Measurements from ENCODE around the gene CTF1. TPM values are rescaled to one million over a fixed set of nuclear protein-coding genes. Genes with fewer than 3 reads are reported as not detected.
A peak's percentile ranks its signal among the peaks of the same experiment; 100 is the strongest.

CTF1 gene
- total RNA-seq, 6 donors from 2014 or later: 4.2 to 14.5 (median 7.1) TPM

DNA sequence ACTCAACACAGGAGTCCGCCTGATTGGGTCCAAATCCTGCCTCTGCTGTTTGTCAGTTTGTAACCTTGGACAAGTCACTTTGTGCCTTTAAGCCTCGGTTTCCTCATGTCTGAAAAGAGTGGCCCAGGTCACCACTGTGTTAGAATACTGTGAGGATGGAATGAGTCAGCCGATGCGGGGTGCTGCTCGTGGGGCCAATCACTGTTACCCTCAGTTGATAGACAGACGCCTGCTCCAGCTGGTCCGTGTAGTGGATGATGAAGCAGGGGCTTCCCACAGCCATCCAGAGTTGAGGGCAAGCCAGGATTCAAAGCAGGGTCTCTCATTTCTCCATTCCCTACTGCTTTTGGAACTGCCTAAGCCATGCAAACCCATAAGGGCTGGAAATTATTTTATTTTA lies 32.8 kb downstream of the CTF1 start:
- no peak for ATAC-seq (ENCODE audit: low FRiP score in 2 of 2)
- no peak for DNase-seq
- H3K27ac ChIP-seq: no peak overlapping the region
- TF ChIP-seq, protein P1, sequence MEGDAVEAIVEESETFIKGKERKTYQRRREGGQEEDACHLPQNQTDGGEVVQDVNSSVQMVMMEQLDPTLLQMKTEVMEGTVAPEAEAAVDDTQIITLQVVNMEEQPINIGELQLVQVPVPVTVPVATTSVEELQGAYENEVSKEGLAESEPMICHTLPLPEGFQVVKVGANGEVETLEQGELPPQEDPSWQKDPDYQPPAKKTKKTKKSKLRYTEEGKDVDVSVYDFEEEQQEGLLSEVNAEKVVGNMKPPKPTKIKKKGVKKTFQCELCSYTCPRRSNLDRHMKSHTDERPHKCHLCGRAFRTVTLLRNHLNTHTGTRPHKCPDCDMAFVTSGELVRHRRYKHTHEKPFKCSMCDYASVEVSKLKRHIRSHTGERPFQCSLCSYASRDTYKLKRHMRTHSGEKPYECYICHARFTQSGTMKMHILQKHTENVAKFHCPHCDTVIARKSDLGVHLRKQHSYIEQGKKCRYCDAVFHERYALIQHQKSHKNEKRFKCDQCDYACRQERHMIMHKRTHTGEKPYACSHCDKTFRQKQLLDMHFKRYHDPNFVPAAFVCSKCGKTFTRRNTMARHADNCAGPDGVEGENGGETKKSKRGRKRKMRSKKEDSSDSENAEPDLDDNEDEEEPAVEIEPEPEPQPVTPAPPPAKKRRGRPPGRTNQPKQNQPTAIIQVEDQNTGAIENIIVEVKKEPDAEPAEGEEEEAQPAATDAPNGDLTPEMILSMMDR (IDR thresholded peaks at IDR 0.05): no peak
- no peak for TF ChIP-seq POLR2AphosphoS5 (IDR thresholded peaks at IDR 0.05)
- no peak for TF ChIP-seq EP300 (IDR thresholded peaks at IDR 0.05)
- TF ChIP-seq POLR2A (IDR thresholded peaks at IDR 0.05): no peak
- H3K9me3 ChIP-seq: no peaks in the 10 kb centered on the region
- H3K4me1 ChIP-seq: peaks cover 6 to 16% (median 7%) of the 10 kb centered on the region in 4 donors
- no peak overlapping the region for H3K4me3 ChIP-seq
- H3K36me3 ChIP-seq: peaks cover 0 to 66% (median 28%) of the 10 kb centered on the region in 4 donors
- no peaks in the 10 kb centered on the region for H3K27me3 ChIP-seq
- 84 to 89% methylated on average over 7 of the region's 7 CpGs for WGBS, 2 donors

DNA sequence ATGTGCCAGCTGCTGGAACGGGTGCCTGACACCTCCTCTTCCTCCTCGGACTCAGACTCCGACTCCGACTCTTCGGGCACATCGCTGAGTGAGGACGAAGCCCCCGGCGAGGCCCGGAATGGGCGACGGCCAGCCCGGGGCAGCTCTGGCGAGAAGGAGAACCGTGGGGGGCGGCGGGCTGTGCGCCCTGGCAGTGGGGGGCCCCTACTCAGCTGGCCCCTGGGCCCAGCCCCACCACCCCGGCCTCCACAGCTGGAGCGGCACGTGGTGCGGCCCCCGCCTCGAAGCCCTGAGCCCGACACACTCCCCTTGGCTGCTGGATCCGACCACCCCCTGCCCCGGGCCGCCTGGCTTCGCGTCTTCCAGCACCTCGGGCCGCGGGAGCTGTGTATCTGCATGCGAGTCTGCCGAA lies 33.8 kb downstream of the CTF1 start:
- Histone ChIP-seq H3K36me3 (peaks cover 0 to 66% (median 28%) of the 10 kb centered on the region in 4 donors), H3K27me3 (no peaks in the 10 kb centered on the region), H3K9me3 (no peaks in the 10 kb centered on the region), H3K4me1 (peaks cover 0 to 6% (median 0%) of the 10 kb centered on the region in 4 donors), H3K4me3 (no peak overlapping the region), H3K27ac (no peak overlapping the region)
- ATAC-seq (ENCODE audit: low FRiP score in 2 of 2) (no peak), DNase-seq (peak in 1 of 2 donors; percentile 85)
- WGBS, 2 donors: 92 to 96% methylated on average over 17 to 27 of the region's 35 CpGs
- TF ChIP-seq POLR2AphosphoS5 (IDR thresholded peaks at IDR 0.05) (no peak), POLR2A (IDR thresholded peaks at IDR 0.05) (no peak), EP300 (IDR thresholded peaks at IDR 0.05) (no peak)
- TF ChIP-seq, protein P1 (IDR thresholded peaks at IDR 0.05): no peak

DNA sequence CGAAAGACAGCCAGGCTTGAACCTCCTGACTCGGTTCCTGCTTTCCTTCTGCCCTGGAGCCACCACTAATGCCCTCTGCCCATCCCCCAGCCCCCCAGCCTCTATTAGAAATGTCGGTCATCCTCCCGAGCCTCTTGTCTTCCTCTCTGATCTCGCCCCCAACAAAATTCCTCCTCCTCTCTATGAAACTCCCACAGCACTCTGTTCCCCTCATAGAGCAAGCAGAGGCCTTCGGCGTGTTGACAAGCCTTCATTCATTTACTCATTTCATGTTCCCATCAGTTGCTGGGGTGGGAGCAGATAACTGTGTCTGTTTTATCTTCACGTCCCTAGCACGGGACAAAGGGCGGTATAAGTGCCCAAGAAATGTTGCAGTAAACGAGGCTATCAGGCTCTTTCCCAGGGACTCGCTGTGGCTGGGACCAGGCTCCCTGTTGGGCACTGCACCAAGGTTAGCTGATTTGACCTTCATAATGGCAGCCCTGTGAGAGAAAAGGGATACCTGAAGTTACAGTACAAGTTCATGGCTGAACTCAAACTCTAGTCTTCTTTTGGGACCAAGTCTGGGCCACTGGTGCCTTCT lies 34.7 kb downstream of the CTF1 start:
- Histone ChIP-seq H3K4me1 (peaks cover 0 to 4% (median 0%) of the 10 kb centered on the region in 4 donors), H3K27me3 (no peaks in the 10 kb centered on the region), H3K4me3 (no peak overlapping the region), H3K9me3 (no peaks in the 10 kb centered on the region), H3K27ac (no peak overlapping the region), H3K36me3 (peaks cover 0 to 69% (median 31%) of the 10 kb centered on the region in 4 donors)
- 73 to 77% methylated on average over 11 to 12 of the region's 12 CpGs for WGBS, 2 donors
- ATAC-seq (ENCODE audit: low FRiP score in 2 of 2) (no peak), DNase-seq (no peak)
- TF ChIP-seq, protein P1 (IDR thresholded peaks at IDR 0.05): no peak
- TF ChIP-seq EP300 (IDR thresholded peaks at IDR 0.05) (no peak), POLR2AphosphoS5 (IDR thresholded peaks at IDR 0.05) (no peak), POLR2A (IDR thresholded peaks at IDR 0.05) (no peak)

DNA sequence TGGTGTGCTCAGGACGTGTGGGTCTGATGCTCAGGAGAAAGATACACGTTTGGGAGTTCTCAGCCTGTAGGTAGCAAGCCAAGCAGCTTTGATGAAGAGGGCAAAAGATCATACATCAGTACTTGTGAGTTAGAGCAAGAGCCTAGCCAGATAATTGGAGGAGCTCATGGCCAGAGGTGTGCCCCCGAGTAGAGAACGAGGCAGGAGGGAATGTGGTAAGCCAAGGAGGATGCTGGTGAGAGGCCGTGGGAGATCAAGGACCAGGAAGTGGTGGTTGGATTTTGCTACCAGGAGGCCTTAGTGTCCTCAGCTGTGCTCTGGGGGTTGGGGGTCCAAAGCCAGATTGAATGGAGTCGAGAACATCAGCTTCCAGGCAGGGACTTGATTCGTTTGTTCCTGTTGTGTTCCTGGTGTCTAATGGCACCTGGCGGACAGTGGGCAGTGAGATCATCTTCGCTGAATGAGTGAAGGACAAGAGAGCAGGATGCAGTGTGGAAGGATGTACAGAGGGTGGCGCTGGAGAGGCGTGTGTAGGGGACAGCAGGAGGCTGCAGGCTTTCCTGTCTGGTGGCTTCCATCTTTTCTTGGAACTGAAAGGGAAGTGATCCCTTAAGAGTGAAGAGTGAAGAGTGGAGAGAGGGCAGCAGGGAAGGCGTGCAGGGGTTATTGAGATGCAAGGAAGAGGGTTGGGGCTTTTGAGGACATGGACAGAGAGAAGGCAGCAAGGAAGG lies 38.6 kb downstream of the CTF1 start:
- 56 to 61% methylated on average over 11 to 12 of the region's 12 CpGs for WGBS, 2 donors
- Histone ChIP-seq H3K9me3 (no peaks in the 10 kb centered on the region), H3K27ac (no peak overlapping the region), H3K27me3 (no peaks in the 10 kb centered on the region), H3K36me3 (peaks cover 0 to 43% (median 24%) of the 10 kb centered on the region in 4 donors), H3K4me1 (peaks cover 0 to 11% (median 0%) of the 10 kb centered on the region in 4 donors), H3K4me3 (no peak overlapping the region)
- peak in 1 of 2 donors; percentile 49 for DNase-seq
- TF ChIP-seq, protein P1 (IDR thresholded peaks at IDR 0.05): peak; percentile 32 to 65 (median 40)
- no peak for TF ChIP-seq POLR2A (IDR thresholded peaks at IDR 0.05)
- ATAC-seq (ENCODE audit: low FRiP score in 2 of 2): peak; percentile 75 to 81
